Breast epithelium (tissue), 3 donors: ENCODE data around the gene PPP1CB.

Source experiments
- POLR2A ChIP-seq: fragments of 450-650 bp; IDR thresholded peaks from one replicate; pipeline ENCODE4 v1.6.1; 2016; ENCODE audit warnings: antibody characterized with exemption, mild to moderate bottlenecking, moderate library complexity
- POLR2AphosphoS5 ChIP-seq, 3 donors: sonication (generic); formaldehyde crosslinking; IDR thresholded peaks; one replicate each; pipeline ENCODE4 v1.6.1; 2017; ENCODE audit warnings: antibody characterized with exemption in 3 of 3
- TF ChIP-seq, protein P1 (sequence below), 3 donors: fragments of 450-650 bp; IDR thresholded peaks; one replicate each; pipeline ENCODE4 v1.5.1; 2016 to 2017; ENCODE audit warnings: antibody characterized with exemption in 3 of 3, mild to moderate bottlenecking in 3 of 3, moderate library complexity in 3 of 3

DNA sequence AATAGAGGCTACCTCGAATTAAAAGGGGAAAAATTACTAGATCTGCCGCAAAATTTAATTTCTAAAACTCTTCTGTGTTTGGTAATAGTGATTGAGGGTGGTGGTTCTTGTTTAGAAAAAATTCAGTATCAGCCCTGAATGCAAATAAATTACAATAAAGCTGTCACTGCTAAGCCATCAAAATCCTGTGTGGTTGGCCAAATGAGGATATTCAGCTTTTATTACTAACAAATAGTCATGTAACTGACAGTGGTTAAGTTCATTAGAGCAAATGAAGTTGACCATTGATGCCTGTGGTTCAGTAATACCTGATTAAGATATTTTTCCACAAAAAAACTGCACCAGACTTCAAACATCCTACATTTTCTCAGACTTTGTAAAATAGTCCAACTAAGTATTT, 14.4 kb downstream of the PPP1CB start:
- TF ChIP-seq, protein P1, sequence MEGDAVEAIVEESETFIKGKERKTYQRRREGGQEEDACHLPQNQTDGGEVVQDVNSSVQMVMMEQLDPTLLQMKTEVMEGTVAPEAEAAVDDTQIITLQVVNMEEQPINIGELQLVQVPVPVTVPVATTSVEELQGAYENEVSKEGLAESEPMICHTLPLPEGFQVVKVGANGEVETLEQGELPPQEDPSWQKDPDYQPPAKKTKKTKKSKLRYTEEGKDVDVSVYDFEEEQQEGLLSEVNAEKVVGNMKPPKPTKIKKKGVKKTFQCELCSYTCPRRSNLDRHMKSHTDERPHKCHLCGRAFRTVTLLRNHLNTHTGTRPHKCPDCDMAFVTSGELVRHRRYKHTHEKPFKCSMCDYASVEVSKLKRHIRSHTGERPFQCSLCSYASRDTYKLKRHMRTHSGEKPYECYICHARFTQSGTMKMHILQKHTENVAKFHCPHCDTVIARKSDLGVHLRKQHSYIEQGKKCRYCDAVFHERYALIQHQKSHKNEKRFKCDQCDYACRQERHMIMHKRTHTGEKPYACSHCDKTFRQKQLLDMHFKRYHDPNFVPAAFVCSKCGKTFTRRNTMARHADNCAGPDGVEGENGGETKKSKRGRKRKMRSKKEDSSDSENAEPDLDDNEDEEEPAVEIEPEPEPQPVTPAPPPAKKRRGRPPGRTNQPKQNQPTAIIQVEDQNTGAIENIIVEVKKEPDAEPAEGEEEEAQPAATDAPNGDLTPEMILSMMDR (IDR thresholded peaks at IDR 0.05): no peak
- TF ChIP-seq POLR2AphosphoS5 (IDR thresholded peaks at IDR 0.05) (no peak), POLR2A (no peak)
